ENCODE results near the gene ACACA.
A peak's percentile ranks its signal among the peaks of the same experiment; 100 is the strongest.
"Not testable (repeated sequence)": the region's sequence is repeated elsewhere in the genome, so short reads cannot be mapped to it uniquely, and the experiment has no call there.

ACACA gene

GRCh38 chr17:37090941-37091340, 315.7 kb downstream of the ACACA start:
- no peak for DNase-seq

GRCh38 chr17:37089956-37090355, 316.7 kb downstream of the ACACA start:
- DNase-seq: peak; percentile 32

GRCh38 chr17:37088913-37089312, 317.7 kb downstream of the ACACA start:
- no peak for DNase-seq

GRCh38 chr17:37088459-37088858, 318.2 kb downstream of the ACACA start:
- no peak for DNase-seq

GRCh38 chr17:37087683-37088082, 319.0 kb downstream of the ACACA start:
- no peak for DNase-seq

GRCh38 chr17:37086948-37087347, 319.7 kb downstream of the ACACA start:
- DNase-seq: no peak

GRCh38 chr17:37086334-37086733, 320.3 kb downstream of the ACACA start:
- no peak for DNase-seq

GRCh38 chr17:37084372-37084771, 322.3 kb downstream of the ACACA start:
- no peak for DNase-seq

- no peak for DNase-seq
Measured at GRCh38 chr17:37083456-37083855, 323.2 kb downstream of the ACACA start.

- no peak for DNase-seq
Measured at GRCh38 chr17:37082985-37083384, 323.7 kb downstream of the ACACA start.

- no peak for DNase-seq
Measured at GRCh38 chr17:37082311-37082860, 324.2 kb downstream of the ACACA start.

- no peak for DNase-seq
Measured at GRCh38 chr17:37081287-37081686, 325.3 kb downstream of the ACACA start.

GRCh38 chr17:37079735-37080134, 326.9 kb downstream of the ACACA start:
- DNase-seq: no peak

- DNase-seq: no peak
Measured at GRCh38 chr17:37079065-37079708, 327.4 kb downstream of the ACACA start.

GRCh38 chr17:37073464-37073863, 333.2 kb downstream of the ACACA start:
- not testable (repeated sequence) for DNase-seq

- no peak for DNase-seq
Measured at GRCh38 chr17:37069087-37069486, 337.5 kb downstream of the ACACA start.

GRCh38 chr17:37068266-37068665, 338.4 kb downstream of the ACACA start:
- DNase-seq: no peak

GRCh38 chr17:37067555-37068111, 339.0 kb downstream of the ACACA start:
- no peak for DNase-seq

GRCh38 chr17:37066322-37067255, 340.0 kb downstream of the ACACA start:
- no peak for DNase-seq

GRCh38 chr17:37065486-37066321, 340.9 kb downstream of the ACACA start:
- DNase-seq: no peak

- DNase-seq: no peak
Measured at GRCh38 chr17:37064956-37065355, 341.7 kb downstream of the ACACA start.

- DNase-seq: no peak
Measured at GRCh38 chr17:37064206-37064605, 342.4 kb downstream of the ACACA start.

GRCh38 chr17:37062021-37062420, 344.6 kb downstream of the ACACA start:
- no peak for DNase-seq
